HG03354 (cell line): ENCODE results near the gene DNAH17.

Experiments
- ATAC-seq: cut with Tn5 transposase; IDR thresholded peaks from one replicate; pipeline ENCODE4 v1.9.1; 2021; ENCODE audit warnings: mild to moderate bottlenecking; ENCODE audit not compliant: unreplicated experiment, poor library complexity, severe bottlenecking

DNAH17 gene

GRCh38 chr17:78581304-78581703, 4.1 kb upstream of the DNAH17 start:
- ATAC-seq = no peak

- ATAC-seq = no peak
Observed at GRCh38 chr17:78580277-78580804, 3.1 kb upstream of the DNAH17 start.

GRCh38 chr17:78576389-78577112, 645 bp downstream of the DNAH17 start:
- ATAC-seq = no peak

- no peak for ATAC-seq
Observed at GRCh38 chr17:78575899-78576298, 1.3 kb downstream of the DNAH17 start.

- no peak for ATAC-seq
Observed at GRCh38 chr17:78575340-78575739, 1.9 kb downstream of the DNAH17 start.

GRCh38 chr17:78573955-78574354, 3.2 kb downstream of the DNAH17 start:
- ATAC-seq = no peak

GRCh38 chr17:78572239-78573205, 4.7 kb downstream of the DNAH17 start:
- no peak for ATAC-seq

- no peak for ATAC-seq
Observed at GRCh38 chr17:78571329-78571728, 5.9 kb downstream of the DNAH17 start.

- ATAC-seq = no peak
Observed at GRCh38 chr17:78568494-78569115, 8.6 kb downstream of the DNAH17 start.

- no peak for ATAC-seq
Observed at GRCh38 chr17:78567991-78568390, 9.2 kb downstream of the DNAH17 start.

GRCh38 chr17:78566947-78567346, 10.2 kb downstream of the DNAH17 start:
- no peak for ATAC-seq

- ATAC-seq = no peak
Observed at GRCh38 chr17:78563189-78564145, 13.7 kb downstream of the DNAH17 start.

- no peak for ATAC-seq
Observed at GRCh38 chr17:78562734-78563133, 14.5 kb downstream of the DNAH17 start.

GRCh38 chr17:78561166-78561565, 16.0 kb downstream of the DNAH17 start:
- no peak for ATAC-seq

- no peak for ATAC-seq
Observed at GRCh38 chr17:78560731-78561130, 16.5 kb downstream of the DNAH17 start.

- ATAC-seq = no peak
Observed at GRCh38 chr17:78559749-78560368, 17.3 kb downstream of the DNAH17 start.

GRCh38 chr17:78558989-78559388, 18.2 kb downstream of the DNAH17 start:
- no peak for ATAC-seq

- no peak for ATAC-seq
Observed at GRCh38 chr17:78558181-78558850, 18.9 kb downstream of the DNAH17 start.
